Loucy (cell line): ENCODE measurements around the gene PDIA2.

Source experiments
- H2AFZ ChIP-seq: fragments of 200-600 bp; sonication (generic); 2 replicates; pipeline ENCODE4 v1.6.0; 2016; ENCODE audit warnings: antibody characterized with exemption, mild to moderate bottlenecking, low read length, moderate library complexity
- H3F3A ChIP-seq: fragments of 200-600 bp; 2 replicates; pipeline ENCODE4 v1.6.0; 2016; ENCODE audit warnings: antibody characterized with exemption, low read depth, mild to moderate bottlenecking
- H3K27me3 ChIP-seq: fragments of 200-600 bp; sonication (generic); 2 replicates; pipeline ENCODE4 v1.6.1; 2014; ENCODE audit warnings: low read length, mild to moderate bottlenecking; ENCODE audit not compliant: insufficient read depth, poor library complexity, severe bottlenecking
- H3K36me3 ChIP-seq: fragments of 200-600 bp; sonication (generic); 2 replicates; pipeline ENCODE4 v1.6.1; 2016; ENCODE audit warnings: low read length; ENCODE audit not compliant: insufficient read depth
- H3K4me1 ChIP-seq: fragments of 200-600 bp; sonication (generic); 2 replicates; pipeline ENCODE4 v1.5.1; 2014; ENCODE audit warnings: low read length, mild to moderate bottlenecking; ENCODE audit not compliant: insufficient read depth, poor library complexity, severe bottlenecking
- H3K4me2 ChIP-seq: fragments of 200-600 bp; sonication (generic); 2 replicates; pipeline ENCODE4 v1.6.0; 2014; ENCODE audit warnings: antibody characterized with exemption, low read length, low read depth, mild to moderate bottlenecking; ENCODE audit not compliant: poor library complexity, severe bottlenecking
- H3K4me3 ChIP-seq: fragments of 200-600 bp; sonication (generic); 2 replicates; pipeline ENCODE4 v1.5.1; 2014; ENCODE audit warnings: low read length, mild to moderate bottlenecking, mixed read lengths; ENCODE audit not compliant: poor library complexity, severe bottlenecking
- H3K79me2 ChIP-seq: fragments of 200-600 bp; sonication (generic); 2 replicates; pipeline ENCODE4 v1.6.1; 2014; ENCODE audit warnings: low read length; ENCODE audit not compliant: insufficient read depth
- H3K9ac ChIP-seq: fragments of 200-600 bp; sonication (generic); 2 replicates; pipeline ENCODE4 v1.6.0; 2014; ENCODE audit warnings: mild to moderate bottlenecking, low read depth, low read length, moderate library complexity; ENCODE audit not compliant: poor library complexity, severe bottlenecking
- H3K9me2 ChIP-seq: fragments of 200-600 bp; sonication (generic); replicated peaks from 2 replicates; pipeline ENCODE4 v1.6.1; 2016; ENCODE audit warnings: low read depth, low read length, mixed read lengths
- H3K9me3 ChIP-seq: fragments of 200-600 bp; sonication (generic); 2 replicates; pipeline ENCODE4 v1.6.1; 2014; ENCODE audit warnings: mild to moderate bottlenecking, antibody characterized with exemption, low read length, low read depth; ENCODE audit not compliant: insufficient read depth
- H4K20me1 ChIP-seq: fragments of 200-600 bp; sonication (generic); 2 replicates; pipeline ENCODE4 v1.6.0; 2014; ENCODE audit warnings: antibody characterized with exemption, low read length, mild to moderate bottlenecking; ENCODE audit not compliant: insufficient read depth, poor library complexity, severe bottlenecking
- EZH2phosphoT487 ChIP-seq: fragments of 200-600 bp; IDR thresholded peaks from 2 replicates; pipeline ENCODE4 v1.6.1; 2018; ENCODE audit warnings: antibody characterized with exemption, mild to moderate bottlenecking, moderate library complexity, borderline replicate concordance
- TF ChIP-seq, protein P1 (sequence below): fragments of 200-600 bp; sonication (generic); conservative IDR thresholded peaks from 2 replicates; pipeline ENCODE4 v1.5.1; 2014; ENCODE audit warnings: mild to moderate bottlenecking, antibody characterized with exemption, low read length

PDIA2 gene

DNA sequence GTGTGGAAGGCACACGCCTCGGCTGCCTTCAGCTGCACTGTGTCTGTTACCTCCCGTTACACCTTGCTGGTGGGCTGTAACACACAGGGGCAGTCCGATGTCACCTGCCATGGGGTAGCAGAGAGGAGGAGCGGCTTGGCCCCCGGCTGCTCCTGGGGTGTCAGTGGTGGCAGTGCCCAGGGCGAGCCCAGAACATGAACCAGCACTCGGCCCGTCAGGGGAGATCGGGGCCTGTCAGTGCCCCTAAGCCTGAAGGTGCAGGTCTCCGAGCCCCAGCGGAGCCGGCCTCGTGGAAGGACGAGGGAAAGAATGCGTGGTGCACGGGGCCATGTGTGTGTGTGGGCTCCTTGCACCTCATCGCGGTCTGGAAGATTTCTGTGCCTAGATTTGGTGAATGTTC lies 22.6 kb upstream of the PDIA2 start:
- Histone ChIP-seq H3K27me3 (no peaks in the 10 kb centered on the region), H3F3A (no peaks in the 10 kb centered on the region), H3K4me1 (peaks cover 8% of the 10 kb centered on the region), H2AFZ (no peak overlapping the region), H3K4me2 (no peak overlapping the region), H3K9ac (no peak overlapping the region), H3K4me3 (no peak overlapping the region), H3K36me3 (no peaks in the 10 kb centered on the region), H3K9me3 (no peaks in the 10 kb centered on the region), H3K9me2 (no peaks in the 10 kb centered on the region), H3K79me2 (no peaks in the 10 kb centered on the region), H4K20me1 (no peaks in the 10 kb centered on the region)
- TF ChIP-seq, protein P1, sequence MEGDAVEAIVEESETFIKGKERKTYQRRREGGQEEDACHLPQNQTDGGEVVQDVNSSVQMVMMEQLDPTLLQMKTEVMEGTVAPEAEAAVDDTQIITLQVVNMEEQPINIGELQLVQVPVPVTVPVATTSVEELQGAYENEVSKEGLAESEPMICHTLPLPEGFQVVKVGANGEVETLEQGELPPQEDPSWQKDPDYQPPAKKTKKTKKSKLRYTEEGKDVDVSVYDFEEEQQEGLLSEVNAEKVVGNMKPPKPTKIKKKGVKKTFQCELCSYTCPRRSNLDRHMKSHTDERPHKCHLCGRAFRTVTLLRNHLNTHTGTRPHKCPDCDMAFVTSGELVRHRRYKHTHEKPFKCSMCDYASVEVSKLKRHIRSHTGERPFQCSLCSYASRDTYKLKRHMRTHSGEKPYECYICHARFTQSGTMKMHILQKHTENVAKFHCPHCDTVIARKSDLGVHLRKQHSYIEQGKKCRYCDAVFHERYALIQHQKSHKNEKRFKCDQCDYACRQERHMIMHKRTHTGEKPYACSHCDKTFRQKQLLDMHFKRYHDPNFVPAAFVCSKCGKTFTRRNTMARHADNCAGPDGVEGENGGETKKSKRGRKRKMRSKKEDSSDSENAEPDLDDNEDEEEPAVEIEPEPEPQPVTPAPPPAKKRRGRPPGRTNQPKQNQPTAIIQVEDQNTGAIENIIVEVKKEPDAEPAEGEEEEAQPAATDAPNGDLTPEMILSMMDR = no peak
- TF ChIP-seq EZH2phosphoT487 = no peak

DNA sequence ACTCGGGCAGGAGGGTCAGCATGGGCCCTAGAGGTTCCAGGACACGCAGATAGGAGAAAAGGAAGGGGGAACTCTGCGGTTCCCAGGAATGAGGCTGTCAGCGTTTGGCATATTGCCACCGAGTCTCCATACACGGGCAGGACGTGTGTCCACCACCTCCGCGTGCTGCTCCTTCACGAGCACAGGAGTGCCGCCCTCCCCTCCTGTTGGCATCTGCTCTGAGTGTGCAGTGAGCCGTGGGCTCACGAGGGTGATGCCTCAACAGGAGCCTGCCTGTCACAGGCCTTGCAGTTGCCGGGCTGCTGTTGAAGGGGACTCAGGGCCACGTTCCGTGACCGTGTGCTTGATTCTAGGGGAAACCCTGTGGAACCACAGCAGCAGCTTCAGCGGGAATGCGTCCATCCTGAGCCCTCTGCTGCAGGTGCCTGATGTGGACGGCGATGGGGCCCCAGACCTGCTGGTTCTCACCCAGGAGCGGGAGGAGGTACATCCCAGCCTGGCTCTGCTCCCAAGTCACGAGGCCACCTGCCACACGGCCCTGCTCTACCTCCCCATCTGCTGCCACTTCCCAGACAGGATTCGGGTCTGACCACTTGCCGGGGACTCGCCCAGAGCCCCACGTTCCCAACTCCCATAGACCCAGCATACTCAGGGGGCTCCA lies 21.8 kb upstream of the PDIA2 start:
- Histone ChIP-seq H3K9ac (no peak overlapping the region), H2AFZ (no peak overlapping the region), H3K9me3 (no peaks in the 10 kb centered on the region), H3K4me3 (no peak overlapping the region), H3K27me3 (no peaks in the 10 kb centered on the region), H3K9me2 (no peaks in the 10 kb centered on the region), H3K4me1 (peaks cover 4% of the 10 kb centered on the region), H3F3A (no peaks in the 10 kb centered on the region), H4K20me1 (no peaks in the 10 kb centered on the region), H3K36me3 (no peaks in the 10 kb centered on the region), H3K4me2 (no peak overlapping the region), H3K79me2 (no peaks in the 10 kb centered on the region)
- TF ChIP-seq, protein P1 = no peak
- TF ChIP-seq EZH2phosphoT487 = no peak

DNA sequence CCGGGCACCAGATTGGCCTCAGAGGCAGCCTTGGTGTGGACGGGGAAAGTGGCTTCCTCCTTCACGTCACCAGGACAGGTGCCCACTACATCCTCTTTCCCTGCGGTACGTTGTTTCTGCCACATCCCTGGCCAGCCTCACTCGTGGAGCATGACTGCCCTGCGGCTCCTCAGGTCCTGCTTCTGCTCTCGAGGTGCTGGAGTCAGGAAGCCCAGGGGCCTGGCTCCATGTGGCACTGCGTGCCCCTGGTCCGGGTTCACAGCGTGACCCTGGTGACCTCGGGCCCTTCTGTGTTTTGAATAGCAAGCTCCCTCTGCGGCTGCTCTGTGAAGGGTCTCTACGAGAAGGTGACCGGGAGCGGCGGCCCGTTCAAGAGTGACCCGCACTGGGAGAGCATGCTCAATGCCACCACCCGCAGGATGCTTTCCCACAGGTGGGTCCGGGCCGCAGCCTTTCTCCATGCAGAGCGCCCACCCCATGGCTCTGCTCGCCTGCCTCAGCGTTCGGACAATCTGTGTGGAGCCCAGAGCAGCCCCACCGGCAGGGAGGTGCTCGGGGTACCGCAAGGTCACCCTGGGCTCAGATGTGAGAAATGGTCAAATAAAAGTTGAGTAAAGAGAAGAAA lies 20.7 kb upstream of the PDIA2 start:
- no peaks in the 10 kb centered on the region for H3K79me2 ChIP-seq
- no peak overlapping the region for H3K4me3 ChIP-seq
- no peaks in the 10 kb centered on the region for H4K20me1 ChIP-seq
- TF ChIP-seq EZH2phosphoT487 = no peak
- TF ChIP-seq, protein P1 = no peak
- H3K9me3 ChIP-seq = no peaks in the 10 kb centered on the region
- H3K27me3 ChIP-seq = no peaks in the 10 kb centered on the region
- H3K9me2 ChIP-seq = no peaks in the 10 kb centered on the region
- H3K4me2 ChIP-seq = no peak overlapping the region
- H3K9ac ChIP-seq = no peak overlapping the region
- peaks cover 4% of the 10 kb centered on the region for H3K4me1 ChIP-seq
- H3K36me3 ChIP-seq = no peaks in the 10 kb centered on the region
- H3F3A ChIP-seq = no peaks in the 10 kb centered on the region
- H2AFZ ChIP-seq = no peak overlapping the region
